ENCODE measurements around the gene RABGAP1L. TPM values are rescaled to one million over a fixed set of nuclear protein-coding genes. Genes with fewer than 3 reads are reported as not detected.

Gene RABGAP1L
- total and polyA plus RNA-seq, 12 donors, result 13.0 to 167 (median 109) TPM

- intact Hi-C loops (cut with DNase I), result loop anchor here in 2 of 10 donors (5.0 kb wide), 2 partner anchors 223 to 973 kb away; partner anchors contain the start of gene RC3H1 (in 1 of the 2)
- no peak for TF ChIP-seq CTCF (IDR thresholded peaks at IDR 0.05)
- ATAC-seq (no peak), DNase-seq (no peak)
- no peaks in the 10 kb centered on the region for H3K9me3 ChIP-seq
- H3K27me3 ChIP-seq, result no peaks in the 10 kb centered on the region
- no peak overlapping the region for H3K27ac ChIP-seq
- peaks cover 0 to 12% (median 0%) of the 10 kb centered on the region in 9 donors for H3K36me3 ChIP-seq
- H3K4me1 ChIP-seq, result peaks cover 0 to 34% (median 6%) of the 10 kb centered on the region in 9 donors
- no peak overlapping the region for H3K4me3 ChIP-seq
- 88 to 93% methylated on average over 3 of the region's 3 CpGs for WGBS, 2 donors
Observed at GRCh38 chr1:174995121-174995520, 835.8 kb downstream of the RABGAP1L start.

GRCh38 chr1:174995916-174996315, 836.6 kb downstream of the RABGAP1L start:
- 100% methylated on average over 1 of the region's 1 CpG for WGBS, 2 donors
- peaks cover 0 to 33% (median 10%) of the 10 kb centered on the region in 9 donors for H3K4me1 ChIP-seq
- H3K27me3 ChIP-seq, result no peaks in the 10 kb centered on the region

GRCh38 chr1:174996476-174996875, 837.2 kb downstream of the RABGAP1L start:
- Histone ChIP-seq H3K36me3 (peaks cover 0 to 12% (median 0%) of the 10 kb centered on the region in 9 donors), H3K4me3 (no peak overlapping the region), H3K9me3 (no peaks in the 10 kb centered on the region), H3K27me3 (no peaks in the 10 kb centered on the region), H3K27ac (no peak overlapping the region), H3K4me1 (peaks cover 0 to 35% (median 13%) of the 10 kb centered on the region in 9 donors)
- intact Hi-C loops (cut with DNase I), result loop anchor here in 2 of 10 donors (5.0 kb wide), 2 partner anchors 224 to 974 kb away; partner anchors contain the start of gene RC3H1 (in 1 of the 2)
- 17 to 39% methylated on average over 1 of the region's 1 CpG for WGBS, 2 donors
- no peak for ATAC-seq
- no peak for DNase-seq
- TF ChIP-seq CTCF (IDR thresholded peaks at IDR 0.05), result no peak

More at GRCh38 chr1:174995916-174996315, 836.6 kb downstream of the RABGAP1L start:
- Histone ChIP-seq H3K36me3 (peaks cover 0 to 12% (median 0%) of the 10 kb centered on the region in 9 donors), H3K27ac (no peak overlapping the region), H3K9me3 (no peaks in the 10 kb centered on the region), H3K4me3 (no peak overlapping the region)
- DNase-seq (no peak), ATAC-seq (no peak)
- intact Hi-C loops (cut with DNase I), result loop anchor here in 2 of 10 donors (5.0 kb wide), 2 partner anchors 224 to 974 kb away; partner anchors contain the start of gene RC3H1 (in 1 of the 2)
- TF ChIP-seq CTCF (IDR thresholded peaks at IDR 0.05), result no peak

- H3K27ac ChIP-seq, result no peak overlapping the region
- peaks cover 0 to 7% (median 0%) of the 10 kb centered on the region in 9 donors for H3K36me3 ChIP-seq
- DNase-seq, result no peak
- WGBS, 2 donors, result 86 to 88% methylated on average over 3 of the region's 3 CpGs
- no peak overlapping the region for H3K4me3 ChIP-seq
- no peaks in the 10 kb centered on the region for H3K9me3 ChIP-seq
- ATAC-seq, result no peak
- intact Hi-C loops (cut with DNase I), result loop anchor here in 2 of 10 donors (5.0 kb wide), 2 partner anchors 225 to 975 kb away; partner anchors contain the start of gene RC3H1 (in 1 of the 2)
- no peak for TF ChIP-seq CTCF (IDR thresholded peaks at IDR 0.05)
- no peaks in the 10 kb centered on the region for H3K27me3 ChIP-seq
- H3K4me1 ChIP-seq, result peaks cover 0 to 41% (median 18%) of the 10 kb centered on the region in 9 donors
Observed at GRCh38 chr1:174997041-174997440, 837.7 kb downstream of the RABGAP1L start.
